RWPE2 (cell line): ENCODE results near the gene CMSS1.
"Not testable (repeated sequence)": the region's sequence is repeated elsewhere in the genome, so short reads cannot be mapped to it uniquely, and the experiment has no call there.

ENCODE experiments used
- ATAC-seq: fragments of 200-7000 bp; cut with Tn5 transposase; 3 replicates; pipeline ENCODE4 v1.9.1; 2021; ENCODE audit warnings: low read depth
- DNase-seq: peaks from one replicate; pipeline ENCODE4 v3.0.0-alpha.2; 2020; ENCODE audit warnings: low spot score
- H3K27ac ChIP-seq: fragments of 450-650 bp; 2 replicates; pipeline ENCODE4 v1.5.1; 2017; ENCODE audit warnings: mild to moderate bottlenecking; ENCODE audit not compliant: poor library complexity, severe bottlenecking
- H3K27me3 ChIP-seq: fragments of 250-450 bp; sonication (Bioruptor Pico); 2 replicates; pipeline ENCODE4 v1.5.1; 2021; ENCODE audit warnings: mild to moderate bottlenecking, moderate library complexity; ENCODE audit not compliant: insufficient read depth, poor library complexity, severe bottlenecking
- H3K36me3 ChIP-seq: fragments of 250-450 bp; sonication (Bioruptor Pico); 2 replicates; pipeline ENCODE4 v1.5.1; 2020; ENCODE audit warnings: low read depth, mild to moderate bottlenecking, moderate library complexity
- H3K4me1 ChIP-seq: fragments of 250-450 bp; sonication (Bioruptor Pico); 2 replicates; pipeline ENCODE4 v1.5.1; 2021; ENCODE audit warnings: mild to moderate bottlenecking, moderate library complexity; ENCODE audit not compliant: insufficient read depth, poor library complexity, severe bottlenecking
- H3K4me3 ChIP-seq: fragments of 250-450 bp; sonication (Bioruptor Pico); 2 replicates; pipeline ENCODE4 v1.5.1; 2021; ENCODE audit warnings: mild to moderate bottlenecking, moderate library complexity; ENCODE audit not compliant: severe bottlenecking
- H3K9me3 ChIP-seq: fragments of 250-450 bp; sonication (Bioruptor Pico); 2 replicates; pipeline ENCODE4 v1.5.1; 2021; ENCODE audit warnings: mild to moderate bottlenecking, moderate library complexity; ENCODE audit not compliant: severe bottlenecking
- CTCF ChIP-seq: fragments of 450-650 bp; IDR thresholded peaks from one replicate; pipeline ENCODE4 v1.5.1; 2017; ENCODE audit warnings: mild to moderate bottlenecking, moderate library complexity; ENCODE audit not compliant: poor library complexity, severe bottlenecking

The CMSS1 gene

GRCh38 chr3:100093831-100094230 is 276.2 kb downstream of the CMSS1 start:
- ATAC-seq, result no peak; the same call in 2 of the 3 replicates
- Histone ChIP-seq H3K4me1 (no peaks in the 10 kb centered on the region), H3K27me3 (no peaks in the 10 kb centered on the region), H3K36me3 (no peaks in the 10 kb centered on the region), H3K27ac (no peak overlapping the region), H3K9me3 (no peaks in the 10 kb centered on the region), H3K4me3 (no peak overlapping the region)
- TF ChIP-seq CTCF, result no peak
- DNase-seq, result no peak

GRCh38 chr3:100096286-100096685 is 278.6 kb downstream of the CMSS1 start:
- not testable (repeated sequence) for H3K4me3 ChIP-seq, H3K27ac ChIP-seq, H3K27me3 ChIP-seq, DNase-seq, ATAC-seq, H3K4me1 ChIP-seq, H3K9me3 ChIP-seq, H3K36me3 ChIP-seq

- H3K36me3 ChIP-seq, result no peaks in the 10 kb centered on the region
Measured at GRCh38 chr3:100096866-100097265, 279.2 kb downstream of the CMSS1 start.

GRCh38 chr3:100097919-100098783 is 280.5 kb downstream of the CMSS1 start:
- Histone ChIP-seq H3K27ac (no peak overlapping the region), H3K27me3 (no peaks in the 10 kb centered on the region), H3K4me3 (no peak overlapping the region), H3K4me1 (no peaks in the 10 kb centered on the region), H3K36me3 (no peaks in the 10 kb centered on the region), H3K9me3 (no peaks in the 10 kb centered on the region)
- ATAC-seq (no peak), DNase-seq (no peak)
- TF ChIP-seq CTCF, result no peak

More at GRCh38 chr3:100096866-100097265, 279.2 kb downstream of the CMSS1 start:
- Histone ChIP-seq H3K27ac (no peak overlapping the region), H3K9me3 (no peaks in the 10 kb centered on the region), H3K4me3 (no peak overlapping the region), H3K27me3 (no peaks in the 10 kb centered on the region), H3K4me1 (no peaks in the 10 kb centered on the region)
- DNase-seq (no peak), ATAC-seq (no peak)
- TF ChIP-seq CTCF, result no peak

- ATAC-seq, result no peak
- no peak for TF ChIP-seq CTCF
- no peak for DNase-seq
- Histone ChIP-seq H3K36me3 (no peaks in the 10 kb centered on the region), H3K27me3 (no peaks in the 10 kb centered on the region), H3K27ac (no peak overlapping the region), H3K9me3 (no peaks in the 10 kb centered on the region), H3K4me3 (no peak overlapping the region), H3K4me1 (no peaks in the 10 kb centered on the region)
Measured at GRCh38 chr3:100098784-100099070, 281.1 kb downstream of the CMSS1 start.
